ENCODE data around the gene ZBED6. TPM values are rescaled to one million over a fixed set of nuclear protein-coding genes. Genes with fewer than 3 reads are reported as not detected.

Gene ZBED6
- total RNA-seq, 1 donor from 2014 or later, result 30.3 TPM

DNA sequence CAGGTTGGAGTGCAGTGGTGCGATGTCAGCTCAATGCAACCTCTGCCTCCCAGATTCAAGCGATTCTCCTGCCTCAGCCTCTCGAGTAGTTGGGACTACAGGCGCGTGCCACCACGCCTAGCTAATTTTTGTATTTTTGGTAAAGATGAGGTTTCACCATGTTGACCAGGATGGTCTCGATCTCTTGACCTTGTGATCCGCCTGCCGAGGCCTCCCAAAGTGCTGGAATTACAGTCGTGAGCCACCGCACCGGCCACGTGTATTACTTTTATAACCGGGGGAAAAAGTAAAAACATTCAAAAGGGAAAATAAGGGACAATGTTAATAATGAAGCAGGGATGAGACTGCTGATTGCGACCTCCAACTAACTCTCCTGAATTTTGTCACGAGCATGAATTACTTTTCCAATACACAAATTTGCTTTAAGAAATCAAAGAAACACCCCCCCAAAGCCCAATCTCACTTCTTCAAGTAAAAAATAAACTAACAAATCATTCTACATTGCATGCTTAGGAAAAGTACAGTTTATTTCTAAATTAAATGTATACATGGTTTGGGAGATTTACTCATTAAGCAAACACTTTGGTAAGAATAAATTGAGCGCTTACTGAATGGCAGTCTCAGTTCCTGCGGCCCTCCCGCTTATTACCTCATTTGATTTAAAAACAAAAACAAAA, 521 bp upstream of the ZBED6 start:
- Mint-ChIP-seq H3K36me3 (ENCODE audit: low read depth, unreplicated experiment) (peaks cover 24% of the 10 kb centered on the region), H3K27me3 (ENCODE audit: unreplicated experiment) (peaks cover 9% of the 10 kb centered on the region), H3K27ac (ENCODE audit: unreplicated experiment) (peak overlapping the region; percentile 98), H3K4me3 (ENCODE audit: unreplicated experiment) (peak overlapping the region; percentile 94), H3K9me3 (ENCODE audit: unreplicated experiment) (no peaks in the 10 kb centered on the region), H3K4me1 (ENCODE audit: unreplicated experiment) (peaks cover 34% of the 10 kb centered on the region)
- TF ChIP-seq, protein P1, sequence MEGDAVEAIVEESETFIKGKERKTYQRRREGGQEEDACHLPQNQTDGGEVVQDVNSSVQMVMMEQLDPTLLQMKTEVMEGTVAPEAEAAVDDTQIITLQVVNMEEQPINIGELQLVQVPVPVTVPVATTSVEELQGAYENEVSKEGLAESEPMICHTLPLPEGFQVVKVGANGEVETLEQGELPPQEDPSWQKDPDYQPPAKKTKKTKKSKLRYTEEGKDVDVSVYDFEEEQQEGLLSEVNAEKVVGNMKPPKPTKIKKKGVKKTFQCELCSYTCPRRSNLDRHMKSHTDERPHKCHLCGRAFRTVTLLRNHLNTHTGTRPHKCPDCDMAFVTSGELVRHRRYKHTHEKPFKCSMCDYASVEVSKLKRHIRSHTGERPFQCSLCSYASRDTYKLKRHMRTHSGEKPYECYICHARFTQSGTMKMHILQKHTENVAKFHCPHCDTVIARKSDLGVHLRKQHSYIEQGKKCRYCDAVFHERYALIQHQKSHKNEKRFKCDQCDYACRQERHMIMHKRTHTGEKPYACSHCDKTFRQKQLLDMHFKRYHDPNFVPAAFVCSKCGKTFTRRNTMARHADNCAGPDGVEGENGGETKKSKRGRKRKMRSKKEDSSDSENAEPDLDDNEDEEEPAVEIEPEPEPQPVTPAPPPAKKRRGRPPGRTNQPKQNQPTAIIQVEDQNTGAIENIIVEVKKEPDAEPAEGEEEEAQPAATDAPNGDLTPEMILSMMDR (IDR thresholded peaks at IDR 0.05; ENCODE audit: unreplicated experiment), result no peak
- DNase-seq (ENCODE audit: low spot score), result no peak

DNA sequence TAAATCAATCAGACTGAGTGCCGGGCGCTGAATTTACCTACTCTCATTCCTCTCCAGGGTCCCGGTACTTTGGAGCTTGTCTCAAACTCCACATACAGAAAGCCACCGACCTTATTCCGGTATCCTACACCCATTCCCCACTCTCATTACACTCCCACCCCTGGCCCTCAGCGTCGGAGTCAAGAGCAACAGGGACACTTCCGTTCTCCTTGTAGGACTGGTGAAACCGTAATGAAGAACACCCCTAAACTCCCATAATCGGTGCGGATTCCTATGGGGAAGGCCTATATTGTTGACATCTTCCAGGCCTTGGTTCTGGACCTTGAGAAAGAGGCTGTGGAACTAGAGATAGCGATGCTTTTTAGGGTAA, 798 bp downstream of the ZBED6 start:
- H3K36me3 Mint-ChIP-seq (ENCODE audit: low read depth, unreplicated experiment), result peaks cover 25% of the 10 kb centered on the region
- H3K27me3 Mint-ChIP-seq (ENCODE audit: unreplicated experiment), result peaks cover 9% of the 10 kb centered on the region
- peak overlapping the region; percentile 100 for H3K4me3 Mint-ChIP-seq (ENCODE audit: unreplicated experiment)
- peak overlapping the region; percentile 100 for H3K27ac Mint-ChIP-seq (ENCODE audit: unreplicated experiment)
- DNase-seq (ENCODE audit: low spot score), result peak; percentile 25
- peaks cover 37% of the 10 kb centered on the region for H3K4me1 Mint-ChIP-seq (ENCODE audit: unreplicated experiment)
- no peaks in the 10 kb centered on the region for H3K9me3 Mint-ChIP-seq (ENCODE audit: unreplicated experiment)
- TF ChIP-seq, protein P1 (IDR thresholded peaks at IDR 0.05; ENCODE audit: unreplicated experiment), result no peak

DNA sequence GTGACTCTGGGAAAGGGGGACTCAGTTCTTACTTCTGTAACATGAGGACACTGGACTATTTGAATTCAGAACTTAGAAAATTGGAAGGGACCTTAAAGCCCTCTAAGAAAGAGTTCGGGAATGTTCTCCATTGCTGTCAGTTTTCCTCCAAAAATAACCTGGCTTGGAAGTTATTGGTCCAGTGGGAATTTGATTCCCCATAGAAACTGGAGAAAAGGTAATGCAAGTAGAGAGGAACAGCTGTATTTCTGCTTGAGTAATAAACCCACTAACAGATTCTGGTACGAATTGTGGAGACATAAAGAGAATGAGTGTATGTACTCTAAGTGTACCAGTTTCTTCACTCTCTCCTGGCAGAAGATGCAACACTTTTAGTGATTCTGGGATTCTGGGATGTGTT, 1.8 kb downstream of the ZBED6 start:
- peaks cover 9% of the 10 kb centered on the region for H3K27me3 Mint-ChIP-seq (ENCODE audit: unreplicated experiment)
- DNase-seq (ENCODE audit: low spot score), result no peak
- peaks cover 37% of the 10 kb centered on the region for H3K4me1 Mint-ChIP-seq (ENCODE audit: unreplicated experiment)
- no peaks in the 10 kb centered on the region for H3K9me3 Mint-ChIP-seq (ENCODE audit: unreplicated experiment)
- TF ChIP-seq, protein P1 (IDR thresholded peaks at IDR 0.05; ENCODE audit: unreplicated experiment), result no peak
- H3K36me3 Mint-ChIP-seq (ENCODE audit: low read depth, unreplicated experiment), result peaks cover 25% of the 10 kb centered on the region
- peak overlapping the region; percentile 100 for H3K27ac Mint-ChIP-seq (ENCODE audit: unreplicated experiment)
- H3K4me3 Mint-ChIP-seq (ENCODE audit: unreplicated experiment), result peak overlapping the region; percentile 100

DNA sequence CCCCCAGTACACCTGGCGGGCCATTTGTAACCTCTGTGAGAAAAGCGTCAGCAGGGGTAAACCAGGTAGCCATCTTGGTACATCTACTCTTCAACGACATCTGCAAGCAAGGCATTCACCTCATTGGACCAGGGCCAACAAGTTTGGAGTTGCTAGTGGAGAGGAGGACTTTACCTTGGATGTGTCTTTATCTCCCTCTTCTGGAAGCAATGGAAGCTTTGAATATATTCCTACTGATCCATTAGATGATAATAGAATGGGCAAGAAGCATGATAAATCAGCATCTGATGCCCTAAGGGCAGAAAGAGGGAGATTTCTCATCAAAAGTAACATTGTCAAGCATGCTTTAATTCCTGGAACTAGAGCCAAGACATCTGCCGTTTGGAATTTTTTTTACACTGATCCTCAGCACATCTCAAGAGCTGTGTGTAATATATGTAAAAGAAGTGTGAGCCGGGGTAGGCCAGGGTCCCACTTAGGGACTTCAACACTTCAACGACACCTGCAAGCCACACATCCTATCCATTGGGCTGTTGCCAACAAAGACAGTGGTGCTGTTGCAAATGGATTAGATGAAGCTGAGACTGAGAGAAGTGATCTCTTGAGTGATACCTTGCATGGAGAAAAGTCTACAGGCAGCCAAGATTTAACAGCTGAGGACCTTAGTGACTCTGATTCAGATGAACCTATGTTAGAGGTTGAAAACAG, 2.7 kb downstream of the ZBED6 start:
- Mint-ChIP-seq H3K27me3 (ENCODE audit: unreplicated experiment) (peaks cover 9% of the 10 kb centered on the region), H3K36me3 (ENCODE audit: low read depth, unreplicated experiment) (peaks cover 25% of the 10 kb centered on the region), H3K27ac (ENCODE audit: unreplicated experiment) (no peak overlapping the region), H3K9me3 (ENCODE audit: unreplicated experiment) (no peaks in the 10 kb centered on the region), H3K4me3 (ENCODE audit: unreplicated experiment) (no peak overlapping the region), H3K4me1 (ENCODE audit: unreplicated experiment) (peaks cover 37% of the 10 kb centered on the region)
- no peak for DNase-seq (ENCODE audit: low spot score)
- TF ChIP-seq, protein P1 (IDR thresholded peaks at IDR 0.05; ENCODE audit: unreplicated experiment), result no peak

DNA sequence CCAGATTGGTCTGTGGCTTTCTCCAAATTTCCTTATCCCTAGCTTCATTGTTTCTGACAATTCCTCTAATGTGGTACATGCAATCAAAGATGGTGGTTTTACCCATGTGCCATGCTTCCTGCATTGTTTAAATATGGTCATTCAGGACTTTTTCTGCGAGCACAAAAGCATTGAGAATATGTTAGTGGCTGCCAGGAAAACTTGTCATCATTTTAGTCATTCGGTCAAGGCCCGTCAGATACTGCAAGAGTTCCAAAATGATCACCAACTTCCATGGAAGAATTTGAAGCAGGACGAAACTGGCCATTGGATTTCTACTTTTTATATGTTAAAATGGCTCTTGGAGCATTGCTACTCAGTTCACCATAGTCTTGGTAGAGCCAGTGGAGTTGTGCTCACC, 3.7 kb downstream of the ZBED6 start:
- Mint-ChIP-seq H3K4me1 (ENCODE audit: unreplicated experiment) (peaks cover 35% of the 10 kb centered on the region), H3K27ac (ENCODE audit: unreplicated experiment) (peak overlapping the region; percentile 30), H3K36me3 (ENCODE audit: low read depth, unreplicated experiment) (peaks cover 25% of the 10 kb centered on the region), H3K27me3 (ENCODE audit: unreplicated experiment) (peaks cover 9% of the 10 kb centered on the region), H3K4me3 (ENCODE audit: unreplicated experiment) (no peak overlapping the region), H3K9me3 (ENCODE audit: unreplicated experiment) (no peaks in the 10 kb centered on the region)
- TF ChIP-seq, protein P1 (IDR thresholded peaks at IDR 0.05; ENCODE audit: unreplicated experiment), result no peak
- no peak for DNase-seq (ENCODE audit: low spot score)
